ENCODE results near the gene TMEM242. TPM values are rescaled to one million over a fixed set of nuclear protein-coding genes. Genes with fewer than 3 reads are reported as not detected.

TMEM242 gene
- total RNA-seq (2021) (8.7 to 11.5 TPM (median 11.0 TPM) in 3 replicates), Bru-seq, nascent RNA (percentile 71 among the genes with signal in this experiment)
- long read RNA-seq, experiment 1, full-length matches to known transcripts = 48 of 52 reads
- long read RNA-seq, experiment 1, partial matches to known transcripts = 1 of 52 reads
- long read RNA-seq, experiment 1, other reads (novel, unspliced or antisense) = 3 of 52 reads
- long read RNA-seq, experiment 2, full-length matches to known transcripts = 30 of 39 reads
- long read RNA-seq, experiment 2, partial matches to known transcripts = 3 of 39 reads
- long read RNA-seq, experiment 2, other reads (novel, unspliced or antisense) = 6 of 39 reads
- long read RNA-seq, experiment 3, full-length matches to known transcripts = 123 of 127 reads
- long read RNA-seq, experiment 3, partial matches to known transcripts = 2 of 127 reads
- long read RNA-seq, experiment 3, other reads (novel, unspliced or antisense) = 2 of 127 reads

DNA sequence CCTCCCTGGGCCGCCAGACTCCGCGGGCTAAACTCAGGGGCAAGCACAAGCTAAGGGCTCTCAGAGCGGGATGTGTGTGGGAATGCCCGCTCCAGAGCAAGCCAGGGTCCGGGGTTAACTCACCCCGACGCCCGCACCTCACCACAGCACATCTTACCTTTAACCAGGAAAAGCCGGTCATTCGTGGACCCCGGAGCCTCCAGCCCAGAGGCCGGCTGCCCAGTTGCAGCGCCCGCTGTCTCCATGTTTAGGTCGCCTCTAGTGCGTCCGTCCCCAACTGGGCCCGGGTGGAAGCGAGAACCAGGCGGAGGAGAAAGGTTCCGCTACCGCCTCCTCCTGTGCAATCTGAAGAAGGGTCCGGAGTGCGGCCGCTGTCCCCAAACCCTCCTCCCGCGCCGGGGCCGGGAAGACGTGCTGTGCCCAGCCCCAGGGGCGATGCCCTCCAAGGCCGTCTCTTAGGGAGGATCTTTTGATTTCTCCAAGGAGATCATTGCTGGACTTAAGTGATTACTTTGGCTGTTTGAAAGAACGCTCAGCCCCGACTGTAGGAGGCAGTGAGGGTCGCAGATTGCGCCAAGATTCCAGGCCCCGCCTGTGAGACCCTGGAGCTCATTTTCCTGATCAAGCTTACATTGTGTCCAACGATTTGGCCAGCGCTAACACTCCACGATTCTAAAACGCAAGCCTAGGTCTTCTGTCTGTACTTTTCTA, at the start of gene TMEM242:
TSS of gene TMEM242 (minus strand) at position 265 of the 711 bp plus-strand sequence. CDS start at position 245, 20 bp downstream.
- peaks cover 16% of the 10 kb centered on the region for H3K27me3 Mint-ChIP-seq (ENCODE audit: low read depth)
- H3K9me3 Mint-ChIP-seq = no peaks in the 10 kb centered on the region
- H3K4me1 Mint-ChIP-seq = 0 out of 2 replicates have a peak, but pooled peaks cover 7% of the 10 kb centered on the region
- DNase-seq (ENCODE audit: low spot score) (peak; percentile 93), ATAC-seq (peak; percentile 95)
- peak within 1 kb of the TSS; percentile 98 for H3K4me3 Mint-ChIP-seq
- ChIA-PET CTCF (interaction anchor here (0.7 to 5.1 kb wide), 12 partner anchors 9 to 550 kb away, joined by 3 to 45 read pairs (median 4); no protein-coding TSS in a partner anchor), POLR2A (interaction anchor here (0.5 to 2.4 kb wide), 4 partner anchors 9 to 234 kb away, joined by 3 to 12 read pairs (median 6); no protein-coding TSS in a partner anchor)
- H3K27ac Mint-ChIP-seq = peak within 1 kb of the TSS; percentile 97
- peaks cover 10% of the 10 kb centered on the region for H3K36me3 Mint-ChIP-seq
- TF ChIP-seq, protein P1, sequence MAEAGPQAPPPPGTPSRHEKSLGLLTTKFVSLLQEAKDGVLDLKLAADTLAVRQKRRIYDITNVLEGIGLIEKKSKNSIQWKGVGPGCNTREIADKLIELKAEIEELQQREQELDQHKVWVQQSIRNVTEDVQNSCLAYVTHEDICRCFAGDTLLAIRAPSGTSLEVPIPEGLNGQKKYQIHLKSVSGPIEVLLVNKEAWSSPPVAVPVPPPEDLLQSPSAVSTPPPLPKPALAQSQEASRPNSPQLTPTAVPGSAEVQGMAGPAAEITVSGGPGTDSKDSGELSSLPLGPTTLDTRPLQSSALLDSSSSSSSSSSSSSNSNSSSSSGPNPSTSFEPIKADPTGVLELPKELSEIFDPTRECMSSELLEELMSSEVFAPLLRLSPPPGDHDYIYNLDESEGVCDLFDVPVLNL (CRISPR knock-in tag; IDR thresholded peaks at IDR 0.05; ENCODE audit: borderline replicate concordance, low read depth) = no peak
- TF ChIP-seq CREM (CRISPR knock-in tag; IDR thresholded peaks at IDR 0.05) = peak; percentile 87
- TF ChIP-seq ZNF138 (CRISPR knock-in tag; conservative IDR thresholded peaks at IDR 0.05) = no peak
- no peak; the same call in 1 of the 2 replicates for TF ChIP-seq AFF4 (CRISPR knock-in tag; IDR thresholded peaks at IDR 0.05; ENCODE audit: borderline replicate concordance)
- TF ChIP-seq ARID4B (CRISPR knock-in tag; IDR thresholded peaks at IDR 0.05; ENCODE audit: borderline replicate concordance) = peak; percentile 82
- no peak for TF ChIP-seq NFYB (CRISPR knock-in tag; conservative IDR thresholded peaks at IDR 0.05; ENCODE audit: low read depth)
- TF ChIP-seq GRHL2 (CRISPR knock-in tag; IDR thresholded peaks at IDR 0.05; ENCODE audit: insufficient replicate concordance, severe bottlenecking) = no peak
- TF ChIP-seq, protein P2, sequence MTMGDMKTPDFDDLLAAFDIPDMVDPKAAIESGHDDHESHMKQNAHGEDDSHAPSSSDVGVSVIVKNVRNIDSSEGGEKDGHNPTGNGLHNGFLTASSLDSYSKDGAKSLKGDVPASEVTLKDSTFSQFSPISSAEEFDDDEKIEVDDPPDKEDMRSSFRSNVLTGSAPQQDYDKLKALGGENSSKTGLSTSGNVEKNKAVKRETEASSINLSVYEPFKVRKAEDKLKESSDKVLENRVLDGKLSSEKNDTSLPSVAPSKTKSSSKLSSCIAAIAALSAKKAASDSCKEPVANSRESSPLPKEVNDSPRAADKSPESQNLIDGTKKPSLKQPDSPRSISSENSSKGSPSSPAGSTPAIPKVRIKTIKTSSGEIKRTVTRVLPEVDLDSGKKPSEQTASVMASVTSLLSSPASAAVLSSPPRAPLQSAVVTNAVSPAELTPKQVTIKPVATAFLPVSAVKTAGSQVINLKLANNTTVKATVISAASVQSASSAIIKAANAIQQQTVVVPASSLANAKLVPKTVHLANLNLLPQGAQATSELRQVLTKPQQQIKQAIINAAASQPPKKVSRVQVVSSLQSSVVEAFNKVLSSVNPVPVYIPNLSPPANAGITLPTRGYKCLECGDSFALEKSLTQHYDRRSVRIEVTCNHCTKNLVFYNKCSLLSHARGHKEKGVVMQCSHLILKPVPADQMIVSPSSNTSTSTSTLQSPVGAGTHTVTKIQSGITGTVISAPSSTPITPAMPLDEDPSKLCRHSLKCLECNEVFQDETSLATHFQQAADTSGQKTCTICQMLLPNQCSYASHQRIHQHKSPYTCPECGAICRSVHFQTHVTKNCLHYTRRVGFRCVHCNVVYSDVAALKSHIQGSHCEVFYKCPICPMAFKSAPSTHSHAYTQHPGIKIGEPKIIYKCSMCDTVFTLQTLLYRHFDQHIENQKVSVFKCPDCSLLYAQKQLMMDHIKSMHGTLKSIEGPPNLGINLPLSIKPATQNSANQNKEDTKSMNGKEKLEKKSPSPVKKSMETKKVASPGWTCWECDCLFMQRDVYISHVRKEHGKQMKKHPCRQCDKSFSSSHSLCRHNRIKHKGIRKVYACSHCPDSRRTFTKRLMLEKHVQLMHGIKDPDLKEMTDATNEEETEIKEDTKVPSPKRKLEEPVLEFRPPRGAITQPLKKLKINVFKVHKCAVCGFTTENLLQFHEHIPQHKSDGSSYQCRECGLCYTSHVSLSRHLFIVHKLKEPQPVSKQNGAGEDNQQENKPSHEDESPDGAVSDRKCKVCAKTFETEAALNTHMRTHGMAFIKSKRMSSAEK (CRISPR knock-in tag; IDR thresholded peaks at IDR 0.05; ENCODE audit: borderline replicate concordance) = peak; percentile 84; the same call in 1 of the 2 replicates
- TF ChIP-seq ZNF232 (CRISPR knock-in tag; IDR thresholded peaks at IDR 0.05) = no peak
- peak; percentile 86 for TF ChIP-seq ZNF281 (CRISPR knock-in tag; IDR thresholded peaks at IDR 0.05)
- TF ChIP-seq SP1 (CRISPR knock-in tag; conservative IDR thresholded peaks at IDR 0.05) = peak; percentile 84; the same call in 1 of the 2 replicates
- peak; percentile 52; the same call in 1 of the 2 replicates for TF ChIP-seq ESRRA (CRISPR knock-in tag; IDR thresholded peaks at IDR 0.05; ENCODE audit: borderline replicate concordance)
- TF ChIP-seq SMAD4 (CRISPR knock-in tag; IDR thresholded peaks at IDR 0.05) = no peak; the same call in 1 of the 2 replicates
- no peak; the same call in 1 of the 2 replicates for TF ChIP-seq OVOL2 (CRISPR knock-in tag; IDR thresholded peaks at IDR 0.05; ENCODE audit: borderline replicate concordance)
